NCI-H345 treated with DMSO at 0.1 percent for 48 hours (cell line): ENCODE measurements around the gene AS3MT.
"Not testable (repeated sequence)": the region's sequence is repeated elsewhere in the genome, so short reads cannot be mapped to it uniquely, and the experiment has no call there.

ENCODE experiments used
- DNase-seq: peaks from one replicate; lab custom pipeline; 2025; ENCODE audit not compliant: unreplicated experiment; lab: John Stamatoyannopoulos, UW

The AS3MT gene, protein sequence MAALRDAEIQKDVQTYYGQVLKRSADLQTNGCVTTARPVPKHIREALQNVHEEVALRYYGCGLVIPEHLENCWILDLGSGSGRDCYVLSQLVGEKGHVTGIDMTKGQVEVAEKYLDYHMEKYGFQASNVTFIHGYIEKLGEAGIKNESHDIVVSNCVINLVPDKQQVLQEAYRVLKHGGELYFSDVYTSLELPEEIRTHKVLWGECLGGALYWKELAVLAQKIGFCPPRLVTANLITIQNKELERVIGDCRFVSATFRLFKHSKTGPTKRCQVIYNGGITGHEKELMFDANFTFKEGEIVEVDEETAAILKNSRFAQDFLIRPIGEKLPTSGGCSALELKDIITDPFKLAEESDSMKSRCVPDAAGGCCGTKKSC

DNA sequence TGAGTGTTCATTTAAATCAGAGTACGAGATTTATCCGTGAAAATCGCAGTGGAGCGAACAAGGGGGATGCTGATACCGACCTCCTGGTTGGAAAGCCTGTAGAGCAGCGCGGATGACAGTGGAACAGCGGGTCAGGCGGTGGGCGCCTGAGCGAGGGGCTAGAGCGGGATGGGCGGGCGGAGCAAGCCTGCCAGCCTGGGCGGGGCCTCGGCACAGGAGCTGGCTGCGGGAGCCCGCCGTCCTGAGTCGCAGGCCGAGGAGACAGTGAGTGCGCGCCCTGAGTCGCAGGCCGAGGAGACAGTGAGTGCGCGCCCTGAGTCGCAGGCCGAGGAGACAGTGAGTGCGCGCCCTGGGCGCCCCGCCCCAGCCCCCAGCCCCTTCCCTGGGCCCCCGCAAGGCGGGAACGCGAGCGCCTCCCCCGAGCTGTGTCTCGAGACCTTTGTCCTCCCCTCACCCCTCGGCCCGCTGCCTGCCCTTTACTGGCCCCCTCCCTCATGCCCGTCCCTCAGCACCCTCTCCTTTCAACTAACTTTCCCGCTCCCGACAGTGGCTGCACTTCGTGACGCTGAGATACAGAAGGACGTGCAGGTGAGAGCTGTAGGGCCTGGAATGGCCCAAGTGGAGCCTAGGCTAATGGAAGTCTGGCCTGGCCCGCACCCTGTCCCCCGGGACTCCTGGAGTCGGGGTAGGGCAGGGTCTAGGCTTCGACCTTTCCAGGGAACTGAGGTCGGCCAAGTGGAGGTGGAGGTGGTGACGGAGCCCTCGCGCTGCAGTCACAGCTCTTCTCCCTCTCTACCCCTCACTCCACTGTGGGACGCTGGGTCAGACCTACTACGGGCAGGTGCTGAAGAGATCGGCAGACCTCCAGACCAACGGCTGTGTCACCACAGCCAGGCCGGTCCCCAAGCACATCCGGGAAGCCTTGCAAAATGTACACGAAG, at the start of gene AS3MT:
Gene AS3MT, plus strand, starts transcription at position 213 of the 941 bp plus-strand sequence. Its CDS starts 123 bp downstream, at position 336.
- no peak for DNase-seq

DNA sequence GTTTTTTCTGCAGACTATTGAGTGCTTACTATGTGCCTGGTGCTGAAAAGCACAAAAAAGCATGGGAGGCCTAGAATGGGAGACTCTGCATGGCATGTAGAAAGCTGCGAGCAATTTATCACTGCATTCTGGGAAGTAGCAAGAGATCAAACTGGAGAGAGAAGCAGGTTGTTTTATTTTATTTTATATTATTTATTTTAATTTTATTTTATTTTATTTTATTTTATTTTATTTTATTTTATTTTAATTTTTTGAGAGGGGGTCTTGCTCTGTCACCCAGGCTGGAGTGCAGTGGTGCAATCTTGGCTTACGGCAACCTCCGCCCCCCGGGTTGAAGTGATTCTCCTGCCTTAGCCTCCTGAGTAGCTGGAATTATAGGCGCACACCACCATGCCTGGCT, 49.3 kb upstream of the AS3MT start:
- DNase-seq, result not testable (repeated sequence)

DNA sequence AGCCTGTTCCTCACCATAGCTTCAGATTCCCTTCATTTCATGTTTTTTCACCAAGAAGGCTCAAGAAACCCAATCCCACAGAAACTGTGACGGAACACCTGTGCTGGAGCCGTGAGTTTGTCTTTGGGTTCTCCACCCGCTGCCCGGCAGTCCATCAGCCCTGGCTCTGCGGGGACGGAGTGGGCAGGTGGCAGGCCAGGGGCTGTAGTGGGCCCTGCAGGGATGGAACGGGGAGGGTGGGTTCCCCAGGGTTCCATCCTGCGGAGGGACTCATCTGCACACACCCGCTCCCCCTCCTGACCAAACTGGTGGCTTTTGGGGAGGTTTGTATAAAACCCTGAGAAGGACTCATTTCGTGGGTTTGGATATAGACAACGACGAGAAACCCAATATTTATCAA, 47.0 kb upstream of the AS3MT start:
- no peak for DNase-seq

DNA sequence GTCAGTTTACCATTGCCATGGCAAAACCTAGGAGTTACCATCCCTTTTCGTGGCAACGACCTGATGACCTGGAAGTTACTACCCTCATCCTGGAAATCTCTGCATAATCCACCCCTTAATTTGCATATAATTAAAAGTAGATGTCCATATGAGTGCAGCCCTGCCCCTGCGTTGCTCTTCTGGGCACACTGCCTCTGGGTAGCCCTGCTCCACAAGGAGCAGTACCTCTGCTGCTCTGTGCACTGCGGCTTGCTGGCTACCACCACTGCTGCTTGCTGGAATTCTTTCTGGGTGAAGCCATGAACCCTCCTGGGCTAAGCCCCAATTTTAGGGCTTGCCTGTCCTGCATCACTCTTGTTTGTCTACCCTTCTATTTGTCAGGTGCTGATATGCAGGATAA, 44.6 kb upstream of the AS3MT start:
- DNase-seq, result no peak

DNA sequence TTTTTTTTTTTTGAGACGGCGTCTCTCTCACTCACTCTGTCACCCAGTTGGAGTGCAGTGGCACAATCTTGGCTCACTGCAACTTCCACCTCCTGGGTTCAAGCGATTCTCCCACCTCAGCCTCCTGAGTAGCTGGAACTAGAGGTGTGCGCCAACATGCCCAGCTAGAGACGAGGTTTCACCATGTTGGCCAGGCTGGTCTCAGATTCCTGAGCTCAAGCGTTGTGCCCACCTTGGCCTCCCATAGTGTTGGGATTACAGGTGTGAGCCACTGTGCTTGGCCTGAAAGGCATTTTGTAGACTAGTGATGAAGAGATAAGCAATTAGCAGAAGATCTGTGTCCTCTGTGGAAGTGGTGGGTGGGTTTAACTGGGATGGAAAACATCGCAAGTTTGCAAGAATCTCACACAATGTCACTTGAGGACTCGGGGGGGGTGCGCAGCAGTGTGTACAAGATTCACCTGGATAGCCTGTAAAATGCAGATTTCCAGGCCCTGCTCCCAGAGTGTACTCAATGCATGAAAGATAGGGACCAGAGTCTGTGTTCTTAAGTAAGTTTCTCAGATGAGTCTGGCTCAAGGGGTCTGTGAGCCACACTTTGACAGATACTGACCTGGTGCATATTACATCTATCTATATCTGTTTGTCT, 43.0 kb upstream of the AS3MT start:
- no peak for DNase-seq

DNA sequence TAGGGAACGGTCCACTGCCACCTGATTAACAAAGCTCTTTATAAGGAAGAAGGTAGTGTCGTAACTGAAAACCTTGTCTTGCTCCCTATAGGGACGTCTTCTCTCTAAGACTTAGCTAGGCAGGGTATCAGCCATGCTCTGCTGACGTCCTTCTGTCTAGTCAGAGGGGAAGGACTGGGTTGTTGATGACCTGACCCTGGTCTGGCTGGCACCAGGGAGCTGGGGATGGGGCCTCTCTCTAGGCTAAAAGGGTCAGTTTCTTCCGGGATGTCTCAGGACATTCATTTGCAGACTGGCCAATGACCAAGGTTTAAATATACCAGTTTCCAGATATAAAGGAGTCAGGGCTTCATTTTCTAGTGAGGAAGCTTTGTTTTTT, 41.7 kb upstream of the AS3MT start:
- DNase-seq, result no peak

DNA sequence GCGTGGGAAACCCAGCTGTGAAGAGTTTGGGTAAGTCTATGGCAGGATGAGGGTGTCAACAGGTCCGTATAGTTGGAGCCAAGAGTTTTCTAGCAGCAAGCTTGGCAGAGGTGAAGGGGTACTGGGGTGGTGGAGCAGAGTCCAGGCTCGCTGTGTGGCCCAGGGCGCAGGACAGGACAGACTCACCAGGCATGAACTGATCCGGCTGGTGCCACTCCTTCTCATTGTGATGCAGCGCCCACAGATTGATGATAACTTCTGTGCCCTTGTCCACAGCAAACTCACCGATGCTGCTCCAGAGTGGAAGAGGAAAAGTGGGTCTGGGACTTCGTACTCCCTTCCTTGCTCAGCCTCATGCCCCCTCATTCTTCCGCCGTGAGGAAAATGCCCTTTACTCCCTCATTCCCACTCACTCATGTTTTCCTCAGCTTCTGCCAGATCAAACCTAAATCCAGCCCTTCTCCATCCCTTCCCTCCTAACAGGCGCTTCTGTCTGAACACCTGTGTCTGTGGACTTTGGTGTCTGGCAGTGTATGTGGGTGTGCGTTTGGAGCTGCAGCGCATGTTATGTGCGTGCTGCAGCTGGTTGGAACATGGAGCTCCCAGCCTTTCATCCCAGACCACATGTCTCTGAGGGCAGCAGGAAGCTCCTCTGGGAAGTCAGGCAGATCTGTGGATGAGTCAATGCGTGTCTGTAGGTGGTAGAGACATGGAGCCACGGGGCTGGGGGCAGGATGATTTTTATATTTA, 37.8 kb upstream of the AS3MT start:
- DNase-seq, result no peak

DNA sequence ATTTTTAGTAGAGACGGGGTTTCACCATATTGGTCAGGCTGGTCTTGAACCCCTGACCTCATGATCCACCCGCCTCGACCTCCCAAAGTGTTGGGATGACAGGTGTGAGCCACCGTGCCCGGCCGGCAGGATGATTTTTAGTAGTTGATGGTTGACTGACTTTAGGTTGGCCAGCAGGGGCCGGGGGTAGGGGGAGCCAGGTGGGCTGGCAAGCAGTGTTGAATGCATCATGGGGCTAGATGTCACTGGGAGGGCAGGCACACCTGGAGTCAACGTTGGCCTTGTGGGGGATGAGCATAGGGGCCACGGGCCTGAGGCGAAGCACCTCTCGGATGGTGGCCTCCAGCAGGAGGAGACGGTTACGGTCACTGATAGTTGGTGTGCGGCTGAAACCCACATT, 37.0 kb upstream of the AS3MT start:
- no peak for DNase-seq

DNA sequence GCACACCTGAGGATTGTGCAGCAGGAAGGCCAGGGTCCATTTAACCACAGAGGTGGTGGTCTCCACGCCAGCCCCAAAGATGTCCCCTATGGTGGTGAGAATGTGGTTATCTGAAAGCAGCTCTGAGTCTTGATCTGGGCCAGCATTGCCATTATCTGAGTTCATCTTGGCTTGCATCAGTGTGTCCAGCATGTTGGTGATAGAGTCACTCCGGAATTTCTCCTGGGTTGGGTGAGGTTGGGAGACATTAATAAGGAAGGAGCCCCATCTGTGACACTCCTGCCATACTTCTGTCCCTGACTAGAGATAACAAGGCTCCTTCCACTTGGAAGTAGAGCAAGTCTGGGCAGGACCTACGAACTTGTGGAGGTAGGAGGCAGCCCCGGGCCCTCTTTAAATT, 36.3 kb upstream of the AS3MT start:
- DNase-seq, result no peak

DNA sequence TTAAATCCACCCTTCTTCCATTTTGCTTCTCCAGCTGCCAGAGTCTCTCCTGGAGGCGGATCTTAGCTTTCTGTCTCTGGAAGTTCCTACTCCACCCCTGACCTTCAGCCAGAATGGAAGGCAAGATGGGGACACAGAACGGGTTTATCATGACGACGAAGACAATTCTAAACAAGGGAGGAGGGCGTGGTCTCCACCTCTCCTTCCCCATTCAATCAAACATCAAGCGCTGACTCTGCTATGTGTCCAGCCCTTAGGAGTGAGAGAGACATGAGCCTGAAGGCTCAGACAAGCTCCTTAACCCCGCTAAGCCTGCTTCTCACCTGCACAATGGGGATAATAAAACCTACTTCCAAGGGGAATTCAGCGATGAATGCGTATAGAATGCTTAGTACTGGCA, 35.1 kb upstream of the AS3MT start:
- no peak for DNase-seq

DNA sequence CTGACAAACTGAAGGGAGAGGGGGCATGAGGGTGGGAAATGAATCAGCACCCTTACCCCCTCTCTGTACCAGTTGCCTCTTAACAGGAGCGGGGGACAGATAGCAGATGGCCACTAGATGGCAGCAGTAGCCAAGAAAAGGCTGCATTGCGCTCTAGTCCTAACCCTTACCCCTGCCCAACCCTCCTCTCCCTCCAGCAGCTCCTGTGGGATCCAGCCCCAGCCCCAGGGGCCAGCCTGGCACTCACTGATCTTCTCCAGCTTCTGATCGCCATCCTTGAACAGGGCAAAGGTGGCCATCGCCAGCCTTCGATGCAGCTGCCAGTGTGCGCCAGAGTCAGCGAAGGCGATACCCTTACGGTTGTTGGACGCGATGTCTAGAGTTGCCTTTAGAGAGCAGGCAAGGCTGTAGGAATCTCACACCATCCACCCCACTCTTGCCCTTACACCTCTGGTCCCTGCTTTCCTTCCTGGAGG, 34.2 kb upstream of the AS3MT start:
- DNase-seq, result peak; percentile 41

DNA sequence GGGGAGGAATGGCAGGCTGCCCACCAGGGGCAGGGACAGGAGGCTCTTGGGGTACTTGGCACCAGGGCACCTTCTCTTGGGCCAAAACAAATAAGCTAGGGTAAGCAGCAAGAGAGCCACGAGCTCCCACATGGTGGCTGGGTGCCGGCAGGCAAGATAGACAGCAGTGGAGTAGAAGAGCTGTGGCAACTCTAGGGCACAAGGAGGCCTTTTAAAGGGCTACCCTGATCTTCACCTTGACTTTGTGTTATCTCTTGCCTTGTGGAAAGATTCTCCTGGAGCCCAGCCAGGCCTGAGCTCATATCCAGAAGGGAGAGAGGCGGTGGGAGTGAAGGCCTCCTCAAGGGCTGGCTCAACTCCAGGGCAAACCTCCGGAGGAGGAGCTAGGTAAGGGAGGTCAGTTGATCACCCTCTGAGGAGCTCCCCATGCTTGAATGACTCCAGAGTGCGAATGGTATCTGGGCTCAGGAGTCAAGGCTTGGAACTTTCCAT, 32.0 kb upstream of the AS3MT start, which contains the start of gene CYP17A1:
Gene CYP17A1, minus strand, starts transcription at position 184 of the 492 bp plus-strand sequence. Its CDS starts 52 bp downstream, at position 132.
- no peak for DNase-seq

DNA sequence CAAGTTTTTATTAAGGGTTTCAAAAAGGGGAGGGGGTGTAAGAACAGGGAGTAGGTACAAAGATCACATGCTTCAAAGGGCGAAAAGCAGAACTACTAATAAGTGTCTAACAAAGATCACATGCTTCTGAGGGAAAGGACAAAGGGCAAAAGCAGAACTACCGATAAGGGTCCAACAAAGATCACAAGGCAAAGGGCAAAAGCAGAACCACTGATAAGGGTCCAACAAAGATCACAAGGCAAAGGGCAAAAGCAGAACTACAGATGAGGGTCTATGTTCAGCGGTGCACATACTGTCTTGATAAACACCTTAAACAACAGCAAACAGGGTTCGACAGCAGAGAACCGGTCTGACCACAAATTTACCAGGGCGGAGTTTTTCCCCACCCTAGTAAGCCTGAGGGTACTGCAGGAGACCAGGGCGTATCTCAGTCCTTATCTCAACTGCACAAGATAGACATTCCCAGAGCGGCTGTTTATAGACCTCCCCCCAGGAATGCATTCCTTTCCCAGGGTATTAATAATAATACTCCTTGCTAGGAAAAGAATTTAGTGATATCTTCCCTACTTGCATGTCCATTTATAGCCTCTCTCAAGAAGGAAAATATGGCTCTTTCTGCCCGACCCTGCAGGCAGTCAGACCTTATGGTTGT, 30.9 kb upstream of the AS3MT start:
- not testable (repeated sequence) for DNase-seq

DNA sequence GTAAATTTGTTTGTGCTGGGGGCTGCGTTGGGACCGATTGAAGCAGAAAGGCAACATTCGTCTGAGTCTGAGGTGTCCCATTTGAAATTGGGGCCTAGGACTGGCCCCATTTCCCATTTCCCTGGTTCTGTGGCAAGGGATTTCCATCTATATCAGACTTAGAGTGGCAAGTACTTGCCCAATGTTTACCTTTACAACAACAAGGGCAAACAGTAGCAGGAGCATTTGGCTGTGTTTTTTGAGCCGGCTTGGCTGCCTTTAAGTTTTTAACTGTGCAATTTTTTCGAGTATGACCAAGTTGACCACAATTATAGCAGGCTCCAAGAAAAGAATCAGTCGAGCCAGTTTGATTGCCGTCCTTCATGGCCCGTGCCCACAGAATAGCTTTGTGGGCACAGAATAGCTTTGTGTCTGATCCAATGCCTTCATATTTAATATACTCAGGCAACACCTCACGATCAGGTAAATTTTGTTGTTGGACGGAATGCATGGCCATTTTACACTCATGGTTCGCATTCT, 27.4 kb upstream of the AS3MT start:
- DNase-seq, result no peak

DNA sequence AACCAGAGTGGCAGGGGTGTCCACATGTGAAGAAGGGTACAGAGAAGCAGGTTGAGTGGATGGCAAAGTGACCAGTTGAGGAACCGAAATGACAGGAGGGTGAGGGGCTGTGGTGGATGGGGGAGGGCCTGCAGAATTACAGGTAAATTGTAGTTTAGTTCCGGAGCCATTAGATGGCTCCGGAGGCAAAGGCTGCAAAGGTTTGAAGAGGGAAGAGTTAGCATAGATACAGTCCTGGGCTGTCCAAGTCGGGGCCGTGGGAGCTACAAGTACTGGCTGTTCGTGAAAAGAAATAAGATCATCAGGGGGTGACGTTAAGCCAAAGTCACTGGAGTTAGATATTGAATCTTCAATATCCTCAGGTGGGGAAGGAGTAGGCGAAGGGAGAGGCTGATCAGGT, 26.1 kb upstream of the AS3MT start:
- not testable (repeated sequence) for DNase-seq

DNA sequence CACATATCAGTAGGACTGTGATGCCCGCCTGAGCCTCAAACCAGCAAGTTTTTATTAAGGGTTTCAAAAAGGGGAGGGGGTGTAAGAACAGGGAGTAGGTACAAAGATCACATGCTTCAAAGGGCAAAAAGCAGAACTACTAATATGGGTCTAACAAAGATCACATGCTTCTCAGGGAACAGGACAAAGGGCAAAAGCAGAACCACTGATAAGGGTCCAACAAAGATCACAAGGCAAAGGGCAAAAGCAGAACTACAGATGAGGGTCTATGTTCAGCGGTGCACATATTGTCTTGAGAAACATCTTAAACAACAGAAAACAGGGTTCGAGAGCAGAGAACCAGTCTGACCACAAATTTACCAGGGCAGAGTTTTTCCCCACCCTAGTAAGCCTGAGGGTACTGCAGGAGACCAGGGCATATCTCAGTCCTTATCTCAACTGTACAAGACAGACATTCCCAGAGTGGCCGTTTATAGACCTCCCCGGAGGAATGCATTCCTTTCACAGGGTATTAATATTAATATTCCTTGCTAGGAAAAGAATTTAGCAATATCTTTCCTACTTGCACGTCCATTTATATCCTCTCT, 25.0 kb upstream of the AS3MT start:
- not testable (repeated sequence) for DNase-seq

DNA sequence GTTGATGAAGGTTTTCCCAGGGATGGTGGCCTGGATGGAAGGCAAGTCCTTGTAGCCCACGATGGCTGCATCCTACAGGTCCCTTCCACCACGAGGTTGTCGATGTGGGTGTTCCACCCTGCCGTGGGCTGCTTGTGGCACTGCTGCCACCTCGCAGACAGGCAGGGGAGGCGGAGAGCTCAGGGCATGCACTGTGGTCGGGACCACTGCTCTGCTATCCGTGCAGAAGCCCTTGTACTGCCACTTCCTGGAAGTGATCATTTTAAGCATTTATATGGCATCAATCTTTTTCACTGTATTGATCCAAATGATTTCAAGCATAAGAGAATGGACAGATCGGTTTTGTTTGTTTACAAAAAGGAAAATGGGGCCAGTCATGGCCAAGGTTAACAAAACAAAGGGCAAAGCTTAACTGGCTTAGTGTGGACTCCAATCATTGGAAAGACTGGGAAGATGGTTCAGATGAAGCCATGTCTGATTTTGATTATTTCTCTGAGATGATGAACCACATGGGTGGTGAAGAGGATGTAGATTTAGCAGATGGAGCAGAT, 23.8 kb upstream of the AS3MT start:
- no peak for DNase-seq

DNA sequence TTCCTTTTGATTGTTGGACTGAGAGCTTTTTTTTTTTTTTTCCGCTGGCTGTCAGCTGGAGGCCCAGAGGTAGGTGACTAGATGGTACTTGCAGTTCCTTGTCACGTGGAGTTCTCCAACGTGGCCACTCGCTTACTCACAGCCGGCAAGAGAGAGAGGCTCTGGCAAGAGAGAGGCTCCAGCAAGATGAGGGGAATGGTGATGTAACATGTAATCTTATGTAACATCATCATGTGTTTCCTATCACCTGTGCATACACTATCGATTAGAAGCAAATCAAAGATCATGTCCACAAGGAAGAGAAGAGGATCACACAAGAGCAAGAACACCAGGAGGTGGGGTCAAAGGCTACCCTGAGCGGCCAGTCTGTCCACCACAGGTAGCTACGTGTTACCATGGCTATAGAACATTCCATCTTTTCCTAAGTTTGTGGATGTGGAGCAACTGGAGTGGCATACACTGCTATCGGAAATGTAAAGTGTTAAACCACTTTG, 19.2 kb upstream of the AS3MT start:
- DNase-seq, result no peak

DNA sequence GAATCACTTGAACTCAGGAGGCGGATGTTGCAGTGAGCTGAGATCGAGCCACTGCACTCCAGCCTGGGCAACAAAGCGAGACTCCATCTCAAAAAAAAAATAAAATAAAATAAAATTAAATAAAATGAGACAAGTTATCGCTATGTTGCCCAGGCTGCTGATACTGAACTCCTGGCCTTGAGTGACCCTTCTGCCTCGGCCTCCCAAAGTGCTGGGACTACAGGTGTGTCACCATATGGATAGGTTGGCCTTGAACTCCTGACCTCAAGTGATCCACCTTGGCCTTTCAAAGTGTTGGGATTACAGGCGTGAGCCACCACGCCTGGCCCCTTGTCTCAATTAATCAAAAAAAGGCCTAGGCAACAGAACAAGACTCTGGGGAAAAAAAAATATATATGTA, 16.0 kb upstream of the AS3MT start:
- not testable (repeated sequence) for DNase-seq
